Keratinocyte (primary cell): ENCODE results near the gene SIGLEC6.

Experiments
- CTCF ChIP-seq, 3 experiments: IDR thresholded peaks in 1 of 3; conservative IDR thresholded peaks in 1 of 3; optimal IDR thresholded peaks in 1 of 3; 2 replicates in 2 of 3; 3 replicates in 1 of 3; pipeline versions ENCODE3 to v1.5.1; 2011; ENCODE audit warnings: low read length in 3 of 3, mild to moderate bottlenecking in 3 of 3, moderate library complexity in 2 of 3, control low read depth in 1 of 3, inconsistent platforms in 1 of 3; ENCODE audit not compliant: insufficient read depth in 2 of 3; ENCODE audit errors: extremely low read depth in 1 of 3
- EZH2 ChIP-seq: IDR thresholded peaks from one replicate; pipeline ENCODE4 v1.6.1; 2012; ENCODE audit warnings: inconsistent platforms, mild to moderate bottlenecking, low read length, moderate library complexity

GRCh38 chr19:51549533-51550324 is 18.3 kb upstream of the SIGLEC6 start:
- TF ChIP-seq CTCF (optimal IDR thresholded peaks at IDR 0.05 in 1 of 3, IDR thresholded peaks at IDR 0.05 in 1 of 3, conservative IDR thresholded peaks at IDR 0.05 in 1 of 3; ENCODE audit: extremely low read depth in 1 of 3, insufficient read depth in 2 of 3, low read length in 3 of 3) (no peak), EZH2 (no peak)
